ENCODE measurements around the gene MYO1G. TPM values are rescaled to one million over a fixed set of nuclear protein-coding genes. Genes with fewer than 3 reads are reported as not detected.
A peak's percentile ranks its signal among the peaks of the same experiment; 100 is the strongest.

Gene MYO1G
- total RNA-seq, 4 donors from 2014 or later, result 0.68 to 4.5 (median 1.6) TPM

DNA sequence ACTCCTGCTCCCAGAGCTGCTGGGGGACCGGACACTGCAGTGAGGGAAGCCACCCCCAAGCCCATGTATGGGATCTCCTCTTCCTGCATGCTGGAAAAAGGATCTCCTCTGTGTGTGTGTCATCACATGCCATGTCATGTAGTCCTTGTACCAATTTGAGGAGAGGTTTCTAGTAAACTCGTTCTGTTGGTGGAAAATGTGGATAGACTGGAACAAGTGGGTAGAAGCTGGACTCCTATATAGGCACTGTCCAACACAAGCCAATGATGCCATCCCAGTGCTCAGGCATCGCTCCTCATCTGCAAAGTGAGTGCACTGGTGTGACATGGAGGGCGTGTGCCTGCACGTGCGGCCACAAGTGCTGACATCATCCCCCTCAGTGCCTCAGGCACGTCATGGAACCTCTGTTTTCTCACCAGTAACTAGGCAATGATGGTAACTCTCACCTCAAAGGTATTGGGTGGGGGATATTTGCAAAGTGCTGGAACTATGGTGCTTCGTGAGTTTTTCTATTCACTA is 19.3 kb downstream of the MYO1G start:
- no peak overlapping the region for H3K4me3 ChIP-seq
- no peaks in the 10 kb centered on the region for H3K9me3 ChIP-seq
- no peak overlapping the region for H3K27ac ChIP-seq
- WGBS, result 38% methylated on average over 6 of the region's 8 CpGs
- no peaks in the 10 kb centered on the region for H3K36me3 ChIP-seq
- TF ChIP-seq POLR2AphosphoS5 (IDR thresholded peaks at IDR 0.05) (no peak), POLR2A (IDR thresholded peaks at IDR 0.05) (no peak), EP300 (IDR thresholded peaks at IDR 0.05) (no peak)
- H3K27me3 ChIP-seq, result no peaks in the 10 kb centered on the region
- DNase-seq (ENCODE audit: low spot score in 2 of 2), result peak in 1 of 2 donors; percentile 38
- peaks cover 10% of the 10 kb centered on the region for H3K4me1 ChIP-seq

DNA sequence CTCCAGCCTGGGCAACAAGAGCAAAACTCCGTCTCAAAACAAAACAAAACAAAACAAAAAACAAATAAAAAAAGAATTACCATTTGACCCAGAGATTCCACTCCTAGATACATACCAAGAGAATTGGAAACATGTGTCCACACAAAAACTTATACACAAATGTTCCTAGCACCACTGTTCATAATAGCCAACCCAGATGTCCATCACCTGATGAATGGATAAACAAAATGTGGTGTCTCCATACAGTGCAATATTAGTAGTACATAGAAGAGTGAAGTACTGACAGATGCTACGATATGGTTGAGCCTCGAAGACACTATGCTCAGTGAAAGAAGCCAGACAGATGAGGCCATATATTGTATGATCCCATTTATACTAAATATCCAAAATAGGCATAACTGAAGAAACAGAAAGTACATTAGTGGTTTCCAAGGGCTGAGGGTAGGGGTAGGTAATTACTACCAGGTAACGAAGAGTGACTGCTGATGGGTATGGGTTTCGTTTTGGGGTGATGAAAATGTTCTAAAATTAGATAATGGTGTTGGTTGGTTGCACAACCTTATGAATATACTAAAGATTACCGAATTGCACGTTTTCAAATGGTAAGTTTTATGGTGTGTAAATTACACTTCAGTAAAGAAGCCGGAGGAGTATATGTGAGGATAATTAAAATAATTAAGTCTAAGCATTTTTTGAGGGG is 20.0 kb downstream of the MYO1G start:
- 49% methylated on average over 8 of the region's 8 CpGs for WGBS
- no peaks in the 10 kb centered on the region for H3K9me3 ChIP-seq
- no peaks in the 10 kb centered on the region for H3K36me3 ChIP-seq
- H3K27me3 ChIP-seq, result no peaks in the 10 kb centered on the region
- peaks cover 10% of the 10 kb centered on the region for H3K4me1 ChIP-seq
- H3K4me3 ChIP-seq, result no peak overlapping the region
- no peak for DNase-seq (ENCODE audit: low spot score in 2 of 2)
- no peak overlapping the region for H3K27ac ChIP-seq
- no peak for TF ChIP-seq POLR2AphosphoS5 (IDR thresholded peaks at IDR 0.05)
- no peak for TF ChIP-seq EP300 (IDR thresholded peaks at IDR 0.05)
- TF ChIP-seq POLR2A (IDR thresholded peaks at IDR 0.05), result no peak
- TF ChIP-seq, protein P1, sequence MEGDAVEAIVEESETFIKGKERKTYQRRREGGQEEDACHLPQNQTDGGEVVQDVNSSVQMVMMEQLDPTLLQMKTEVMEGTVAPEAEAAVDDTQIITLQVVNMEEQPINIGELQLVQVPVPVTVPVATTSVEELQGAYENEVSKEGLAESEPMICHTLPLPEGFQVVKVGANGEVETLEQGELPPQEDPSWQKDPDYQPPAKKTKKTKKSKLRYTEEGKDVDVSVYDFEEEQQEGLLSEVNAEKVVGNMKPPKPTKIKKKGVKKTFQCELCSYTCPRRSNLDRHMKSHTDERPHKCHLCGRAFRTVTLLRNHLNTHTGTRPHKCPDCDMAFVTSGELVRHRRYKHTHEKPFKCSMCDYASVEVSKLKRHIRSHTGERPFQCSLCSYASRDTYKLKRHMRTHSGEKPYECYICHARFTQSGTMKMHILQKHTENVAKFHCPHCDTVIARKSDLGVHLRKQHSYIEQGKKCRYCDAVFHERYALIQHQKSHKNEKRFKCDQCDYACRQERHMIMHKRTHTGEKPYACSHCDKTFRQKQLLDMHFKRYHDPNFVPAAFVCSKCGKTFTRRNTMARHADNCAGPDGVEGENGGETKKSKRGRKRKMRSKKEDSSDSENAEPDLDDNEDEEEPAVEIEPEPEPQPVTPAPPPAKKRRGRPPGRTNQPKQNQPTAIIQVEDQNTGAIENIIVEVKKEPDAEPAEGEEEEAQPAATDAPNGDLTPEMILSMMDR (IDR thresholded peaks at IDR 0.05), result no peak

DNA sequence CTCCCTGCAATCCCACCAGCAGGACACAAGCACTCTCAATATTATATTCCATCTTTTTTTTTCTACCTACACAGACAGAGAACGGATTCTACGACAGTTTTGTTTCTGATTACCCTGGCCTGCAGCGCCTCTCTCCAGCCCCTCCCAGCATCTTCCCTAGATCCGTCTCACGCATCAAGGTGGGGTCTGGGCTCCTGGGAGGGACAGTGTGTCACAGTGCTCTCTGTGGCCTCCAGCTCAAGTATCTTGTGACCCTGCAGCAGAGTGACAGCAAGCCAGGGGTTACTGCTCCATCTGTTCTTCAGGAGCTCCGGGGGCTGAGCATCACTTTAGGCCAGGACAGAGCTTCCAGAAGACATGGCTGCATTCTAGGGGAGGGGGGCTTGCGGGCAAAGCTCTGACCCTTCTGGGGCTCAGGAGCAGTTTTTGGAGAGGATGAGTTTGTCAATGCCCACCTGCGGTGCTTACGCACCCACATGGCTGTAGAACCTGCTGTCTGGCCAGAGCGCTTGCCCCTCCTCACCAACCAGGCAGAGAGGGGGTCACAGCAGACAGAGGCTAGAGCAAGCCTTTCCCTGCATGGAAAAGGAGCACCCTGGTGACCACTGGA is 22.6 kb downstream of the MYO1G start:
- Histone ChIP-seq H3K4me3 (no peak overlapping the region), H3K36me3 (no peaks in the 10 kb centered on the region), H3K27ac (no peak overlapping the region), H3K27me3 (no peaks in the 10 kb centered on the region), H3K9me3 (no peaks in the 10 kb centered on the region), H3K4me1 (no peaks in the 10 kb centered on the region)
- 86% methylated on average over 9 of the region's 10 CpGs for WGBS
- TF ChIP-seq, protein P1 (IDR thresholded peaks at IDR 0.05), result no peak
- TF ChIP-seq POLR2A (IDR thresholded peaks at IDR 0.05) (no peak), EP300 (IDR thresholded peaks at IDR 0.05) (no peak), POLR2AphosphoS5 (IDR thresholded peaks at IDR 0.05) (no peak)
- DNase-seq (ENCODE audit: low spot score in 2 of 2), result peak in 1 of 2 donors; percentile 17

DNA sequence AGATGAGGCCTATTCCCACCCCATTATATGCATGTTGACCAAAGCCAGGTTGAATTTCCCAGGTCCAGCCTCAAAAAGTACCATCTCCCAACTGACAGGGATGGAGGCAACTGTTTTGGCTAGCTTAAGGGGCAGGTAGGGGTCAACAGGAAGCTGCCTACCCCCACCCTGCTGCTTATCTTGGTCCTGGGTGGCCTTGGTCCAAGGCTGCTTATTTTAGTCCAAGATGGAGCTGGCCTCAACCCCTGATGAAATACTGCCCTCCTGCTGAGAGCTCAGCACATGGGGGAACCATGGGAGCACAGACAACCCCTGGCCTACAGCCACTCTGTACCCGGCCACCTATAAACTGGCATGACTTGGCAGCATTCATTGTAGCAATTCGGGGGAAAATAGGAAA is 23.1 kb downstream of the MYO1G start:
- peak in 1 of 2 donors; percentile 29 for DNase-seq (ENCODE audit: low spot score in 2 of 2)
- Histone ChIP-seq H3K36me3 (no peaks in the 10 kb centered on the region), H3K4me3 (no peak overlapping the region), H3K27me3 (no peaks in the 10 kb centered on the region), H3K4me1 (no peaks in the 10 kb centered on the region), H3K9me3 (no peaks in the 10 kb centered on the region), H3K27ac (no peak overlapping the region)
- TF ChIP-seq POLR2AphosphoS5 (IDR thresholded peaks at IDR 0.05), result no peak
- no peak for TF ChIP-seq POLR2A (IDR thresholded peaks at IDR 0.05)
- TF ChIP-seq, protein P1 (IDR thresholded peaks at IDR 0.05), result no peak
- TF ChIP-seq EP300 (IDR thresholded peaks at IDR 0.05), result no peak
- WGBS, result 69% methylated on average over 2 of the region's 2 CpGs

DNA sequence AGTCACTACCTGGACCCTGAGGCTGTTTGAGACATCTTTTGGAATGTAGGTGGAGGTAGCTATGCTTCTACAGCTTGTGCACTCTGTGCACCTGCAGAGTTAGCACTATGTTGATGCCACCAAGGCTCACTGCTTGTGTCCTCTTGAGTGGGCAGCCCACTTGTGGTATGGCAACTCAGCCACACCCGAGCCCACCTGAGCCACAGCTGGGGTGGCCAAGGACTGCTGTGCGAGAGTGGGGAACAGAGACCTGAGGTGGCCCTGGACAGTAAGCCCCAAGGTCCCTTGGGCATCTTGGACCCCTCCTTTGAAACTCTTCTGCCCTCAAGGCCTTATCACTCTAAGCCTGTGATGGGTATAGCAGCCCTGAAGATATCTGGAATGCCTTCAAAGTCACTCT is 25.7 kb downstream of the MYO1G start:
- Histone ChIP-seq H3K9me3 (no peaks in the 10 kb centered on the region), H3K36me3 (no peaks in the 10 kb centered on the region), H3K27ac (no peak overlapping the region), H3K4me1 (no peaks in the 10 kb centered on the region), H3K27me3 (no peaks in the 10 kb centered on the region), H3K4me3 (no peak overlapping the region)
- no peak for TF ChIP-seq POLR2AphosphoS5 (IDR thresholded peaks at IDR 0.05)
- TF ChIP-seq EP300 (IDR thresholded peaks at IDR 0.05), result no peak
- TF ChIP-seq, protein P1 (IDR thresholded peaks at IDR 0.05), result no peak
- no peak for TF ChIP-seq POLR2A (IDR thresholded peaks at IDR 0.05)
- WGBS, result 80% methylated on average over 1 of the region's 2 CpGs
- peak in 1 of 2 donors; percentile 29 for DNase-seq (ENCODE audit: low spot score in 2 of 2)
